HG03571 (cell line): ENCODE data around the gene CLIP1.
"Not testable (repeated sequence)": the region's sequence is repeated elsewhere in the genome, so short reads cannot be mapped to it uniquely, and the experiment has no call there.

Source experiments
- ATAC-seq: cut with Tn5 transposase; IDR thresholded peaks from one replicate; pipeline ENCODE4 v1.9.1; 2021; ENCODE audit not compliant: unreplicated experiment

The CLIP1 gene

GRCh38 chr12:122399592-122400373 lies 22.7 kb downstream of the CLIP1 start:
- no peak for ATAC-seq

DNA sequence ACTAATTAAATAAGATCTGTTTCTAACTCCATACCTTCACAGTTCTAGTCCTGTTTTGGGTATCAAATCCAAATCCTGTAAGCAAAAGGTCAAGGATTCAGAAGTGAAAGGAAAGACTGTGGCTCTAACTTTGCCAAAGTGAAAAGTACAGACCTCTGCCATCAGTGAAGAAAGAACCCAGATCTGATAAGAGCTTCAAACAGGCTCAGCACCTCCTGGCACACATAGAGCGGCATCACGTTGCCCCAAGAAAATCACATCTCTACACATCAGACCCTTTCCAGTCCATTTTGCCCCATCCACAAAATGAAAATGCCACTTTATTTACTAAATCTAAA lies 23.2 kb downstream of the CLIP1 start:
- ATAC-seq = no peak

DNA sequence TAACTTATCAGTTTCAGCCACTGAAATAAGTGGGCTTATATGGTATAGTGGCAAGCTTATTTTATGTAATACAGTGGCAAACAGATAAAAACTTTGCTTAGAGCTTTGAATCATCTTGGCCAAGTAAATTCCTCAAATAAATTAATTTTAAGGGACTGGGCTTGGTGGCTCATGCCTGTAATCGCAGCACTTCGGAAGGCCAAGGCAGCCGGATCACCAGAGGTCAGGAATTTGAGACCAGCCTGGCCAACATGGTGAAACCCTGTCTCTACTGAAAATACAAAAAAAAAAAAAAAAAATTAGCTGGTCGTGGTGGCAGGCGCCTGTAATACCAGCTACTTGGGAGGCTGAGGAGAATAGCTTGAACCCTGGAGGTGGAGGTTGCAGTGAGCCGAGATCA lies 24.5 kb downstream of the CLIP1 start:
- ATAC-seq = not testable (repeated sequence)

- ATAC-seq = no peak
These were observed 27.1 kb downstream of the CLIP1 start for GRCh38 chr12:122395319-122395718.

DNA sequence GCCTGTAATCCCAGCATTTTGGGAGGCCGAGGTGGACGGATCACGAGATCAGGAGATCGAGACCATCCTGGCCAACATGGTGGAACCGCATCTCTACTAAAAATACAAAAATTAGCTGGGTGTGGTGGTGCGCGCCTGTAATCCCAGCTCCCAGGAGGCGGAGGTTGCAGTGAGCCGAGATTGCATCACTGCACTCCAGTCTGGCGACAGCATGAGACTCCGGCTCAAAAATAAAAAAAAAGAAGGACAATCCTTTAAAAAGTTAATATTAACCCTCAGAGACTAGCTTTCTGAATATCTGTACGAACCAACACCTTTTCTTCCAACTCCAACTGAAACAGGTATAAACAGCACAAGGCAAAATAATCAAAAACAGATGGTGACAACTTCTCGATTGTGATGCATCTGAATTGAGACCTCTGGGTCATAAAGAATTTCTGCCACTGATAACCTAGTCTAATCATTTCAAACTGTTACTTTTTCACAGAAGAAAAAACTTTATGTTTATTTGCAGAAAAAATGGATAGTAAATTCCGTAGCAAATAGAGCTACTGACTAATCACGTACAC lies 27.8 kb downstream of the CLIP1 start:
- no peak for ATAC-seq

DNA sequence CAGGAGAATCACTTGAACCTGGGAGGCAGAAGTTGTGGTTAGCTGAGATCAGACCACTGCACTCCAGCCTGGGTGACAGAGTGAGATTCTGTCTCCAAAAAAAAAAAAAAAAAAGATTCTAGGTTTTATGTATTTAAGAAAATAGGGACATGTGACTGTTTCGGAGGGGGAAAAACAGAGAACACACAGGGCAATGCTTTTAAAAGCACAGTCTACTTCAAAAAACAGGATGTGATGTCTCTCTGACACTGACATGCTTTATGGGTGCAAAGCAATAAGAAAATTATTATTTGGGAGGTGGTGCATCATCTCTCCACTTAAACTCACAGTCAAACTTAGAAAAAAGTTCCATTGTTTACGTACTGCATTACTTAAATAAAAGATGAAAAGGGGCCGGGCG lies 28.7 kb downstream of the CLIP1 start:
- no peak for ATAC-seq

DNA sequence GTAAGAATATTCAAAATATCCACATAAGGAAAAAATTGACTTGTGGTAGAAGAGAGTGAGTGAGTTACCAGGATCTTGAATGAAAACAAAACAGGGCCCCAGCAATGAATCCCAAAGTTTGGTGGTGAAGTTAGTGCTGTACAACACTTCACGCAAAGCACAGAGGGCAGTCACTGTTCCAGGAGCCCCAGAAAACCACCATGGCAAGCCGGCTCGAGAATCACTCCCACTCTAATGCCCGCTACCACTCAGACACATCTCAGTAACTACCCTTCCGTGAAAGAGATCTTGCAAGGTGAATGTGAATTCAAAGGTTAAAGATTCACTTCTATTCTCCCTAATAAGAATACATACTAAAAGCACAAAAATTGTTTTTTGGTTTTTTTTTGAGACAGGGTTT lies 30.1 kb downstream of the CLIP1 start:
- ATAC-seq = no peak

- no peak for ATAC-seq
These were observed 32.8 kb downstream of the CLIP1 start for GRCh38 chr12:122389677-122390076.

DNA sequence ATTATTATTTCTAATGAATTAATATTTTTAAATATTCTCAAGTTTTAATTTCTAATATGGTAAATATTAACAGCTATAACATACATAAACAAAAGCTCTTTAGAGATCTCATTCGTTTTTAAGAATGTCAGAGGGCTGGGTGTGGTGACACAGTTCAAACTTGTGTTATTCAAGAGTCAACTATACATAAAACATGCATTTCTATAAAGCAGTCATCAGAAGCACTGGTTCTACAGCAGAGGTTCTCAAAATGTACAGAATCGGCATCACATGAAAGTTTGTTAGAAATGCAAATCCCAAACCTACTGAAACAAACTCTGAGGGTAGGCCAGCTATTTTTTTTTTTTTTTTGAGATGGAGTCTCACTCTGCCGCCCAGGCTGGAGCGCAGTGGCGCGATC lies 34.6 kb downstream of the CLIP1 start:
- no peak for ATAC-seq

- ATAC-seq = no peak
These were observed 37.1 kb downstream of the CLIP1 start for GRCh38 chr12:122385171-122386016.

DNA sequence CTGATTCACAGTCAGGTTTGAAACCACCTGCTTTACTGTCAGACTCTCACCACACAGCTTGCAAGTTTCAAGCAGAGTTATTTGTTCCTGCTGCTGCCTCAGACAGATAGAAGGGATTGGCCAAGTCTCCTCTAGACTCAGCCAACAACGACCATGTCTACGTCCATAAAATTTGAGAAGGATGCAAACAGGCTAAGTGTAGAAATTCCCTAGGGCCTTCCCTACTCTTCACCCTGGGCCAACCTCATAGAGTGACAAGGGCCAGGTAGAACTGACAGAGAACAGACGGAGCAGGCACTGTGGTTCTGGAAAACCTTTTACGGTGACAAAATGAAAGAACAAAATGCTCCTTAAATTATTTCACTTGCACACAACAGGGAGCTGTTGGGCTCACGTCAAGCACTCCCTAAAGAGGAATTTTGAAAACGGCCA lies 39.5 kb downstream of the CLIP1 start:
- no peak for ATAC-seq

DNA sequence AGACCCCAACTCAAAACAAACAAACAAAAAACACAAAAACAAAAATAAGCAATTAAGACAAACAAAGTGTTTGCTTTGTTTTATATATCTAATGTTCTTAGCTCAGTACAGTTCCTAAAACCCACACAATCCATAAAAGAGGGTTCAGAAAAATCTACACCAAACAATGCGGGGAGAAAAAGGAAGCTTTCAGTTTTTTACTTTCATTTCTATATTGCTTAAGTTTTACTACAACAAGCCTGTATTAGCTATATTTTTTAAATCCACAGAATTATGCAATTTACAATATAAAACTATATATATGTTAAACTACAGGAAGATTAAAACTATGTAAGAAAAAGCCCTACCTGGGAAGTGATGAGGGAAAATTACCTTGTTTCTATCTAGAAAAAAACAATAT lies 41.4 kb downstream of the CLIP1 start:
- ATAC-seq = no peak

DNA sequence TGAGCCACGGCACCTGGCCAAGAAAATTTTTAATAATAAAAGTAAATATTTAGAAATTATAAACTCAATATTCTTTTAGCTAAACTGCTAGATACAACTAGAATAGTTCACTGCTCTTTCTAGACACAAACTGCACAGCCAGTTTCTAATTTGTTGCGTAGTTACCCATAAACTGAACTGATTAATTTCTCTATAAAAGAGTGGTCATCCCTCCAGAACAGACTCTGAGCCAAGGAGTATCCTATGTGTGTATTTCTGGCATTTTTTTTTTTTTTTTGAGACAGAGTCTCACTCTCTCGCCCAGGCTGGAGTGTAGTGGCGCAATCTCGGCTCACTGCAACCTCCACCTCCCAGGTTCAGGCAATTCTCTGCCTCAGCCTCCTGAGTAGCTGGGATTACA lies 45.7 kb downstream of the CLIP1 start:
- ATAC-seq = not testable (repeated sequence)

DNA sequence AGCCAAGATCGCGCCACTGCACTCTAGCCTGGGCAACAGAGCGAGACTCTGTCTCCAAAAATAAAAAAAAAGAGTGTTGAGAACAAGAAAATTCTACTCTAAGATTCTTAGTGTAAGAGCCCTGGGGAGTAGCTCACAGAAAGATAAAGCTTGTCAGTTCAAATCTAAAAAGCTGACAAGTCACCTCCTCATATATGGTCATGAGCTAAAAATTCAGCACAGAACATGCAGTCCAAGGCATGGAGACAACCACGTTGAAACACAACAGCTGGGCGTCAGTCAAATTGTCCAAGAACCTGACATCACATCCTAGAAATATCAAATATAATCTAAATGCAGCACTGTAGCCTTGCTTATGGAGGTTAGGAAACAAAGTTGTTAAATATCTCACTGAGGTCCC lies 47.8 kb downstream of the CLIP1 start:
- ATAC-seq = no peak

DNA sequence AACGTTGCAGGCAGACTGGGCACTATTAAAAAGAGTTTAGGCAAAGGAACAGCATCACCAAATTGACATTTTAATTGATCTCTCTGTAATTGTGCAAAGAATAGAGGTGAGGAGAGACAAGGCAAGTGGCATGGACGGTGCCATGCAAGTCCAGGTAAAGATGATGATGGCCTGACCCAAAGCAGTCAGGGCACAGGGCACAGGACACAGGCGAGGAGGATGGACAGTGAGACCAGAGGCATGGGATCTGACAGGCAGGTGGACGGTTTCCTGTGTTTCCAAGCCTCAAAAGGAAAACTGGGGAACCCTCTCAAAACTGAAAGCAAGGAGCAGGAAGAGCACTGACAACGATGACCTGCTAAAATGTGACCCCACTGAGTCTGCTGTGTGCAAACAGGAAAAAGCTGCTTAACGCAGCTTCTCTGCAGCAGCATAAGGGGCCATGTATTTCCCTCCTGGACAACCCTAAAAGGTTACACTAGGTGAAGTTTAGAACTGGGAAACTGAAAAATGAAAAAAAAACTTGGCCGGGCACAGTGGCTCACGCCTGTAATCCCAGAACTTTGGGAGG lies 50.9 kb downstream of the CLIP1 start:
- ATAC-seq = no peak

DNA sequence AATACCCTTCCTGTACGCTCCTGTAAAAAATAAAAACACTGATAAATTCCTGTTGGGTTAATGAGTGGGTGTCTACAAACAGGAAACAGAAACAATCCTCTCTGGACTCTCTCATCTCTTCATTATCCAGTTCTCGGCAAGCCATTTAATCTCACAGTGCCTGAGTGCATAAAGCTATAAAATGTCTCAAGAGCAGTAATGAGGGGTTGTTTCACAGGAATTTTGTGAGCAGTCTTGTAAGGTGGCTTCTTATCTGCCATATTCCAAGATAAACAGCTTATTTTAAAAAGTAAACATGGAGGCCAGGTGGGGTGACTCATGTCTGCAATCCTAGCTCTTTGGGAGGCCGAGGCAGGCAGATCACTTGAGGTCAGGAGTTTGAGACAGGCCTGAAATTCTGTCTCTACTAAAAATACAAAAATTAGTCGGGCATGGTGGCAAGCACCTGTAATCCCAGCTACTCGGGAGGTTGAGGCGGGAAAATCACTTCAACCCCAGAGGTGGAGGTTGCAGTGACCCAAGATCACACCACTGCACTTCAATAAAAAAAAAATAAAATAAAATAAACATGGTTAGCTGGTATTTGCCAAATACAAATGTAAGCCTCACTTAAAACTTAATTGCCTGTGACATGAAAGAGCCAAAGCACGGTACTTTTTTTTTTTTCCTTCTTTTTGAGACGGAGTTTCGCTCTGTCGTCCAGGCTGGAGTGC lies 54.0 kb downstream of the CLIP1 start:
- ATAC-seq = no peak

DNA sequence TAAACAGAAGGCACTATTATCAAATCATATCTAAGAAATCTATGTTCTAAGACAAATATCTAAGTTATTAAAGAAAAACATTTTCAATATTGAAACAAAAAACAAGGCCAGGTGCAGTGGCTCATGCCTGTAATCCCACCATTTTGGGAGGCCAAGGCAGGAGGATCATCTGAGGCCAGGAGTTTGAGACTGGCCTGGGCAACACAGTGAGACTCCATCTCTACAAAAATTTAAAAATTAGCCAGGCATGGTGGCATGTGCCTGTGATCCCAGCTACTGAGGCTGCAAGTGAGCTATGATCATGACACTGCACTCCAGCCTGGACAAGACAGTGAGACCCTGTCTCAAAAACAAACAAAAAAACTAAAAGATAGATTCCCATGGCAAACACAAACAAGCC lies 54.8 kb downstream of the CLIP1 start:
- not testable (repeated sequence) for ATAC-seq

DNA sequence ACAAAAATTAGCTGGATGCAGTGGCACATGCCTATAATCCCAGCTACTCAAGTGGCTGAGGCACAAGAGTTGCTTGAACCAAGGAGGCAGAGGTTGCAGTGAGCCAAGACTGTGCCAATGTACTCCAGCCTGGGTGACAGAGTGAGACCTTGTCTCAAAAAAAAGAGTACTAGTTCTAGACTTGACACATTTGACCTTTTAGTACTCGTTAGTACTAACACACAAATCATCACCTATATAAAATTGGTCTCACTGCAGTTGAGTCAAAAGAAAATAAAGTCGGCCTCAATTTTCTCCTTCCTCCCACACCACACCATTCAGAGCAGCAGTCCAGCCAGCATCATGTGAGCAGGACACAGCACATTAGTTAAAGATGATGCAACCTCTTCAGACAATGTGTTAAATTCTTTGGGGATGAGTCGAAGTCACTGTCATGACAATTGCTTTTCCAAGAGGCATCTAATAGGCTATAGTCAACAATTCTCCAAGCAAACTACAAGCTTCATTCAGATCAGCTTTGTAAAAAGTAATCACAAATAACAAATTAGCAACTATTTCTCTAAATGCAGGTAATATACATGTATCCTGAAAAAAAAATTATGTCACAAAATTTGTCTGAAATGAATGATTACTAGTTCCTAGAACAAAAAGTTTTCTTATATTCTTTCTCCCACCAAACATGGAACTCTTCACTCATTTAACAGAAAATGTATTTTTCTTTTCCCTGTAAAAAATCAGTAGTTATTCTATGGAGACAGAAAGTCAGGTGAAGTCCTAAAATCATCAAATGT lies 55.6 kb downstream of the CLIP1 start:
- no peak for ATAC-seq

GRCh38 chr12:122365226-122365625 lies 57.2 kb downstream of the CLIP1 start:
- not testable (repeated sequence) for ATAC-seq

DNA sequence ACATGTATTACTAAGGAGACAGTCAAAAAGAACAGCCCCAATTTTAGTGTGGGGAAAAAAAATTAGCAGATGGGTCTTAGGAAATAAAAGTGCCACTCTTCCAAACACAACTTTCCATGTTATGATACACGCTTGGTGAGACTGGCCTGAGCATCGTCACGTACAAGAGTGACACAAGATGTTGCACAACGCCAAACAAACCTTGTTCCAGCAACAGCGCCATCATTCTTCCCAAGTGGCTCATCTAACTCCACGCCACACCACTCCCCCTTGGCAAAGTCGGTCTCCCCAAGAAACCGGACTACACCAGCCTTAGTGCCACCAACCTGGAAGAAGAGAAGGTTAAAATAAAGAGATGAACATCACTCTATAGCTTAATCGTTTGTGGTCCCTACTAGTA lies 58.7 kb downstream of the CLIP1 start:
- ATAC-seq = no peak
